GM12878 (cell line): ENCODE data around the gene C21orf91. TPM values are rescaled to one million over a fixed set of nuclear protein-coding genes. Genes with fewer than 3 reads are reported as not detected.
A peak's percentile ranks its signal among the peaks of the same experiment; 100 is the strongest.

ENCODE experiments used
- ATAC-seq: fragments of 200-7000 bp; cut with Tn5 transposase; 3 replicates; pipeline ENCODE4 v1.9.1; 2020; ENCODE audit warnings: mild to moderate bottlenecking, moderate library complexity
- BruUV-seq: library from RNA; stranded (reverse); fragments of 400-500 nt; replicated peaks from 2 replicates; lab custom pipeline; 2021; lab: Mats Ljungman, UMichigan
- CTCF ChIA-PET: fragments of 300-600 bp; sonication (Branson Sonifier 250); formaldehyde crosslinking; extraction: SDS; loops from one replicate; lab custom pipeline; 2021; ENCODE audit warnings: inconsistent platforms; lab: Yijun Ruan, JAX
- POLR2A ChIA-PET: fragments of 350-600 bp; formaldehyde crosslinking; extraction: SDS; loops from one replicate; lab custom pipeline; 2021; ENCODE audit warnings: inconsistent platforms; lab: Charles Lee
- RAD21 ChIA-PET: fragments of 300-600 bp; sonication (Branson Sonifier 250); formaldehyde crosslinking; loops from one replicate; lab custom pipeline; 2023; ENCODE audit warnings: antibody characterized with exemption; ENCODE audit not compliant: unreplicated experiment; lab: Charles Lee
- SMC1A ChIA-PET: fragments of 300-600 bp; sonication (Branson Sonifier 250); formaldehyde crosslinking; loops from one replicate; lab custom pipeline; 2023; ENCODE audit not compliant: unreplicated experiment, uncharacterized antibody; lab: Charles Lee
- DNase-seq: peaks from one replicate; pipeline ENCODE4 v3.0.0-alpha.2; 2011; ENCODE audit warnings: low read depth, low spot score
- FAIRE-seq: peaks from 3 replicates; lab custom pipeline; 2011; peaks lifted over from hg19 to GRCh38; lab: Jason Lieb, UNC
- H2AFZ ChIP-seq: 2 replicates; pipeline ENCODE4 v1.6.0; 2011; ENCODE audit warnings: low read depth, low read length, control low read depth; ENCODE audit not compliant: control insufficient read depth
- H3K27ac ChIP-seq: 2 replicates; pipeline ENCODE4 v1.5.1; 2011; ENCODE audit warnings: control low read depth; ENCODE audit not compliant: control insufficient read depth, insufficient read depth
- H3K27me3 ChIP-seq, 2 experiments: replicated peaks in 1 of 2; 2 replicates each; pipeline versions ENCODE4 v1.6.0 to v1.6.1; 2011; ENCODE audit warnings: low read length in 1 of 2; ENCODE audit not compliant: control insufficient read depth in 2 of 2, insufficient read depth in 2 of 2
- H3K36me3 ChIP-seq, 2 experiments: 2 replicates each; pipeline ENCODE4 v1.5.1; 2011; ENCODE audit warnings: low read length in 1 of 2; ENCODE audit not compliant: control insufficient read depth in 2 of 2, insufficient read depth in 2 of 2
- H3K4me1 ChIP-seq: 2 replicates; pipeline ENCODE4 v1.6.1; 2011; ENCODE audit warnings: mild to moderate bottlenecking, low read length, moderate library complexity, mixed read lengths; ENCODE audit not compliant: control insufficient read depth, insufficient read depth
- H3K4me2 ChIP-seq: 2 replicates; pipeline ENCODE4 v1.6.0; 2011; ENCODE audit warnings: control low read depth; ENCODE audit not compliant: control insufficient read depth, insufficient read depth
- H3K4me3 ChIP-seq: fragments of 200-600 bp; sonication (generic); 2 replicates; pipeline ENCODE4 v1.5.1; 2016
- H3K79me2 ChIP-seq: 2 replicates; pipeline ENCODE4 v1.6.0; 2011; ENCODE audit warnings: low read length; ENCODE audit not compliant: control insufficient read depth, insufficient read depth
- H3K9ac ChIP-seq: 2 replicates; pipeline ENCODE4 v1.8.0; 2011; ENCODE audit warnings: low read length, control low read depth, mixed read lengths; ENCODE audit not compliant: control insufficient read depth, insufficient read depth
- H3K9me3 ChIP-seq: replicated peaks from 3 replicates; pipeline ENCODE4 v1.5.1; 2011; ENCODE audit warnings: mild to moderate bottlenecking, low read length; ENCODE audit not compliant: control insufficient read depth, insufficient read depth
- H4K20me1 ChIP-seq: 2 replicates; pipeline ENCODE4 v1.6.0; 2011; ENCODE audit not compliant: control insufficient read depth, insufficient read depth
- CBFB ChIP-seq: IDR thresholded peaks from 2 replicates; pipeline ENCODE4 v1.6.1; 2016; ENCODE audit warnings: antibody characterized with exemption, low read depth
- CEBPB ChIP-seq, 2 experiments: fragments of 150-350 bp in 1 of 2; IDR thresholded peaks; 2 replicates each; pipeline ENCODE4 v1.6.1; 2012 to 2014; ENCODE audit warnings: low read depth in 2 of 2, low read length in 2 of 2, borderline replicate concordance in 1 of 2, inconsistent platforms in 1 of 2
- CHD4 ChIP-seq: fragments of 200-600 bp; sonication (generic); IDR thresholded peaks from 2 replicates; pipeline ENCODE4 v1.6.1; 2016; ENCODE audit warnings: mild to moderate bottlenecking
- CREB1 ChIP-seq: IDR thresholded peaks from 2 replicates; pipeline ENCODE4 v1.6.1; 2012; ENCODE audit warnings: low read depth, mild to moderate bottlenecking, inconsistent platforms
- ESRRA ChIP-seq: IDR thresholded peaks from 2 replicates; pipeline ENCODE4 v1.6.1; 2012; ENCODE audit warnings: mild to moderate bottlenecking, low read length, improper control_type of control experiment
- EZH2 ChIP-seq: IDR thresholded peaks from 2 replicates; pipeline ENCODE4 v1.6.1; 2012; ENCODE audit warnings: low read depth, mild to moderate bottlenecking, control low read depth, inconsistent platforms, low read length, borderline replicate concordance; ENCODE audit not compliant: control insufficient read depth
- GATAD2B ChIP-seq: fragments of 450-650 bp; conservative IDR thresholded peaks from 2 replicates; pipeline ENCODE4 v1.6.1; 2017; ENCODE audit warnings: low read depth, mild to moderate bottlenecking, moderate library complexity
- MEF2A ChIP-seq: IDR thresholded peaks from 2 replicates; pipeline ENCODE4 v1.6.1; 2011; ENCODE audit warnings: low read depth, mild to moderate bottlenecking, low read length, moderate library complexity; ENCODE audit not compliant: insufficient read depth
- NBN ChIP-seq: fragments of 450-650 bp; IDR thresholded peaks from 2 replicates; pipeline ENCODE4 v1.6.1; 2016
- NFYB ChIP-seq: IDR thresholded peaks from 2 replicates; pipeline ENCODE4 v1.6.1; 2011; ENCODE audit warnings: low read depth, mild to moderate bottlenecking, low read length, improper control_type of control experiment, moderate library complexity; ENCODE audit not compliant: insufficient read depth
- PAX5 ChIP-seq: IDR thresholded peaks from 2 replicates; pipeline ENCODE4 v1.6.1; 2011; ENCODE audit warnings: low read depth, low read length, borderline replicate concordance
- RBBP5 ChIP-seq: fragments of 200-600 bp; sonication (generic); conservative IDR thresholded peaks from 2 replicates; pipeline ENCODE4 v1.6.1; 2016
- RELA ChIP-seq: fragments of 450-650 bp; IDR thresholded peaks from 2 replicates; pipeline ENCODE4 v1.8.0; 2014; ENCODE audit warnings: borderline replicate concordance; ENCODE audit not compliant: partially characterized antibody
- RFX5 ChIP-seq: IDR thresholded peaks from 2 replicates; pipeline ENCODE4 v1.6.1; 2011; ENCODE audit warnings: low read depth, low read length, improper control_type of control experiment
- SMAD5 ChIP-seq: IDR thresholded peaks from 2 replicates; pipeline ENCODE4 v1.6.1; 2016; ENCODE audit warnings: antibody characterized with exemption, low read depth
- SPI1 ChIP-seq: IDR thresholded peaks from 2 replicates; pipeline ENCODE4 v1.6.1; 2011; ENCODE audit warnings: low read depth, mild to moderate bottlenecking, low read length, moderate library complexity, borderline replicate concordance; ENCODE audit not compliant: insufficient read depth
- TBL1XR1 ChIP-seq: IDR thresholded peaks from 2 replicates; pipeline ENCODE4 v1.6.1; 2012; ENCODE audit warnings: low read depth, low read length, improper control_type of control experiment
- WGBS: methylation state at CpG from one replicate; pipeline ENCODE4 v1.1.6; 2016; ENCODE audit warnings: low lambda C conversion rate; ENCODE audit not compliant: insufficient replicate concordance, insufficient coverage; ENCODE audit errors: missing lambda C conversion rate; 5-methylcytosine and 5-hydroxymethylcytosine counted together
- in situ Hi-C: fragments of 300-500 bp; cut with MboI; formaldehyde crosslinking; loops from 9 replicates; pipeline ENCODE4 v1.14.3; 2018; ENCODE audit warnings: mixed read lengths
- intact Hi-C: fragments of 100-400 bp; cut with micrococcal nuclease; formaldehyde crosslinking; loops from one replicate; pipeline ENCODE4 v1.14.2; 2022; ENCODE audit not compliant: unreplicated experiment
- polyA plus RNA-seq, 11 experiments: library from polyadenylated mRNA; depleted of rRNA in 4 of 11; unstranded in 6 of 11; stranded (reverse) in 5 of 11; fragments of >200 nt; fragmentation: Nextera tagmentation in 4 of 11; fragmentation: Illumina TruSeq in 1 of 11; extraction: Ambion mirVana in 4 of 11; extraction: Trizol in 1 of 11; gene quantifications; 1 replicate in 1 of 11; 2 replicates in 10 of 11; pipeline versions ENCODE4 v1.2.1 to v1.2.3, GENCODE V29; 2011 to 2016; ENCODE audit warnings: inconsistent platforms in 2 of 11, missing spikeins in 2 of 11, low read depth in 1 of 11
- total RNA-seq, 4 experiments: library from RNA; depleted of rRNA in 3 of 4; stranded (reverse); fragments of >200 nt in 3 of 4; fragmentation: Illumina TruSeq in 1 of 4; extraction: Trizol in 1 of 4; gene quantifications; 2 replicates each; pipeline versions ENCODE4 v1.2.1 to v1.2.3, GENCODE V29; 2013 to 2021
- TF ChIP-seq, protein P1 (sequence below): fragments of 450-650 bp; IDR thresholded peaks from 2 replicates; pipeline ENCODE4 v1.6.1; 2016; ENCODE audit warnings: mild to moderate bottlenecking
- TF ChIP-seq, protein P2 (sequence below): IDR thresholded peaks from 2 replicates; pipeline ENCODE4 v1.6.1; 2011; ENCODE audit warnings: low read depth, mild to moderate bottlenecking, low read length, moderate library complexity, borderline replicate concordance; ENCODE audit errors: extremely low read depth
- TF ChIP-seq, protein P3 (sequence below): IDR thresholded peaks from 2 replicates; pipeline ENCODE4 v1.6.1; 2012; ENCODE audit warnings: low read length, inconsistent platforms

The C21orf91 gene
- total and polyA plus RNA-seq, 10 of the 15 experiments (the other 5 are each of a cell fraction or from before 2014, with no cell fraction given) = 9.3 to 40.3 (median 29.8) TPM

DNA sequence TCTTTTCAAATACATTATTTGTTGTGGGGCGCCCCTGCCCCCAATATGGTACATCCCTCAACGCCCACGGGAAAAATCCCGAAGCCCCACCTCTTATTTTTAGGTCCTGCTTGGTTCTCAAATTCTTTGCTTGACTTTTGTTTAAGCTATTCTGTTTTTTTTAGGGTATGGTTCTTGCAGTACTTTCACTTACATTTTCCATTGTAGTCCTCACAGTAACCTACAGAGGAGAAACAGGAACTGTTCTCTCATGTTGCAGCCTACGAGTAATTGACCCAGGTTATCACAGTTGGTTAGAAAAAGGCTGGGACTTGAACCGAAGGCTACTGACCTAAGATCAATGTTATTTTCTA lies 697 bp upstream of the C21orf91 start:
- ChIA-PET SMC1A (interaction anchor here (1.0 to 5.8 kb wide), 6 partner anchors 16 to 44 kb away, joined by 3 to 100 read pairs (median 6); no protein-coding TSS in a partner anchor), RAD21 (interaction anchor here (1.0 to 5.9 kb wide), 7 partner anchors 15 to 43 kb away, joined by 3 to 72 read pairs (median 11); no protein-coding TSS in a partner anchor), CTCF (interaction anchor here (0.6 to 5.8 kb wide), 4 partner anchors 10 to 38 kb away, joined by 3 to 48 read pairs (median 3); no protein-coding TSS in a partner anchor), POLR2A (interaction anchor here (1.0 to 4.0 kb wide), 5 partner anchors 15 to 39 kb away, joined by 3 to 30 read pairs (median 6); no protein-coding TSS in a partner anchor)
- FAIRE-seq = peak; percentile 98
- BruUV-seq = no TSS peak
- intact Hi-C loops (loop anchor here (1.0 to 10.0 kb wide), 6 partner anchors 29 to 205 kb away; partner anchors contain the start of gene BTG3), in situ Hi-C loops (no loop called here)
- Histone ChIP-seq H3K27ac (peak overlapping the region; percentile 98), H2AFZ (peak overlapping the region; percentile 98), H3K4me3 (peak overlapping the region; percentile 92), H3K4me1 (peaks cover 10% of the 10 kb centered on the region), H3K79me2 (peaks cover 51% of the 10 kb centered on the region), H3K9ac (peak overlapping the region; percentile 93), H3K4me2 (peak overlapping the region; percentile 99), H3K9me3 (no peaks in the 10 kb centered on the region; the same call in 2 of the 3 replicates), H4K20me1 (no peaks in the 10 kb centered on the region), H3K27me3 (no peaks in the 10 kb centered on the region), H3K36me3 (peaks cover 0 to 6% of the 10 kb centered on the region in 2 experiments; a peak in 1 of 4 replicates)
- WGBS = under 1% methylated on average over 6 of the region's 6 CpGs
- peak; percentile 77 for ATAC-seq
- DNase-seq = no peak
- TF ChIP-seq NFYB (no peak), ESRRA (no peak), PAX5 (no peak), MEF2A (0 out of 2 replicates have a peak, but pooled peaks have one; percentile 48), RELA (no peak), CHD4 (no peak), CEBPB (IDR thresholded peaks at IDR 0.05; ENCODE audit: borderline replicate concordance in 1 of 2, low read depth in 2 of 2, low read length in 2 of 2) (no peak), RFX5 (no peak), GATAD2B (no peak), EZH2 (no peak), CBFB (0 out of 2 replicates have a peak, but pooled peaks have one; percentile 10), RBBP5 (no peak), SPI1 (peak; percentile 85), SMAD5 (0 out of 2 replicates have a peak, but pooled peaks have one; percentile 11), TBL1XR1 (0 out of 2 replicates have a peak, but pooled peaks have one; percentile 2), CREB1 (no peak), NBN (no peak)
- TF ChIP-seq, protein P1, sequence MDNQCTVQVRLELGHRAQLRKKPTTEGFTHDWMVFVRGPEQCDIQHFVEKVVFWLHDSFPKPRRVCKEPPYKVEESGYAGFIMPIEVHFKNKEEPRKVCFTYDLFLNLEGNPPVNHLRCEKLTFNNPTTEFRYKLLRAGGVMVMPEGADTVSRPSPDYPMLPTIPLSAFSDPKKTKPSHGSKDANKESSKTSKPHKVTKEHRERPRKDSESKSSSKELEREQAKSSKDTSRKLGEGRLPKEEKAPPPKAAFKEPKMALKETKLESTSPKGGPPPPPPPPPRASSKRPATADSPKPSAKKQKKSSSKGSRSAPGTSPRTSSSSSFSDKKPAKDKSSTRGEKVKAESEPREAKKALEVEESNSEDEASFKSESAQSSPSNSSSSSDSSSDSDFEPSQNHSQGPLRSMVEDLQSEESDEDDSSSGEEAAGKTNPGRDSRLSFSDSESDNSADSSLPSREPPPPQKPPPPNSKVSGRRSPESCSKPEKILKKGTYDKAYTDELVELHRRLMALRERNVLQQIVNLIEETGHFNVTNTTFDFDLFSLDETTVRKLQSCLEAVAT = no peak; the same call in 1 of the 2 replicates
- TF ChIP-seq, protein P2, sequence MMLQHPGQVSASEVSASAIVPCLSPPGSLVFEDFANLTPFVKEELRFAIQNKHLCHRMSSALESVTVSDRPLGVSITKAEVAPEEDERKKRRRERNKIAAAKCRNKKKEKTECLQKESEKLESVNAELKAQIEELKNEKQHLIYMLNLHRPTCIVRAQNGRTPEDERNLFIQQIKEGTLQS = no peak
- TF ChIP-seq, protein P3, sequence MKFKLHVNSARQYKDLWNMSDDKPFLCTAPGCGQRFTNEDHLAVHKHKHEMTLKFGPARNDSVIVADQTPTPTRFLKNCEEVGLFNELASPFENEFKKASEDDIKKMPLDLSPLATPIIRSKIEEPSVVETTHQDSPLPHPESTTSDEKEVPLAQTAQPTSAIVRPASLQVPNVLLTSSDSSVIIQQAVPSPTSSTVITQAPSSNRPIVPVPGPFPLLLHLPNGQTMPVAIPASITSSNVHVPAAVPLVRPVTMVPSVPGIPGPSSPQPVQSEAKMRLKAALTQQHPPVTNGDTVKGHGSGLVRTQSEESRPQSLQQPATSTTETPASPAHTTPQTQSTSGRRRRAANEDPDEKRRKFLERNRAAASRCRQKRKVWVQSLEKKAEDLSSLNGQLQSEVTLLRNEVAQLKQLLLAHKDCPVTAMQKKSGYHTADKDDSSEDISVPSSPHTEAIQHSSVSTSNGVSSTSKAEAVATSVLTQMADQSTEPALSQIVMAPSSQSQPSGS = 0 out of 2 replicates have a peak, but pooled peaks have one; percentile 3
